ENCODE data around the gene RPTOR. TPM values are rescaled to one million over a fixed set of nuclear protein-coding genes. Genes with fewer than 3 reads are reported as not detected.

RPTOR gene
- total RNA-seq, 2 experiments from 2014 or later, result 43.6 to 47.2 TPM

- peaks cover 21% of the 10 kb centered on the region for H3K36me3 Mint-ChIP-seq
- DNase-seq, result no peak
- H3K27ac Mint-ChIP-seq, result no peak overlapping the region
- peaks cover 39% of the 10 kb centered on the region for H3K4me1 Mint-ChIP-seq
- no peaks in the 10 kb centered on the region for H3K27me3 Mint-ChIP-seq
- H3K4me3 Mint-ChIP-seq, result no peak overlapping the region
- peaks cover 10% of the 10 kb centered on the region for H3K9me3 Mint-ChIP-seq
Measured at GRCh38 chr17:80660527-80661198, 116.0 kb downstream of the RPTOR start.

DNA sequence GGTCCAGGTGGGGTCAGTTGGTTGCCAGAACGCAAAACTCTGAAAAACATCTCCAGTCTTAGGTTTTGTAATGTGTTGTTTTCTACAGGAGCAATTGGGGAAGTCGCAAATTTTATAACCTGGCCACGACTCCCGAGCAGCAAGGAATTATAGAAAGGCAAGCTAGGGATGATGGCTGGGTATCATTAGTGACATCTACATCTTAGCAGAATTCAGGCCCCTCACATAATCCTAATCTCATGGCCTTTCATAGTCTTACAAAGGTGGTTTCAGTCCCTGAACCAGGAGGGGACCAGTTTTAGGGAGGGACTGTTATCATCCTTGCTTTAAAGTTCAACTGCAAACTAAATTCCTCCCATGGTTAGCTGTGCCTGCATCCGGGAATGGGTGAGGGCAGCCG lies 117.9 kb downstream of the RPTOR start:
- Mint-ChIP-seq H3K36me3 (peaks cover 24% of the 10 kb centered on the region), H3K27ac (no peak overlapping the region), H3K4me1 (peaks cover 49% of the 10 kb centered on the region), H3K4me3 (no peak overlapping the region), H3K9me3 (peaks cover 3% of the 10 kb centered on the region), H3K27me3 (no peaks in the 10 kb centered on the region)
- no peak for DNase-seq

DNA sequence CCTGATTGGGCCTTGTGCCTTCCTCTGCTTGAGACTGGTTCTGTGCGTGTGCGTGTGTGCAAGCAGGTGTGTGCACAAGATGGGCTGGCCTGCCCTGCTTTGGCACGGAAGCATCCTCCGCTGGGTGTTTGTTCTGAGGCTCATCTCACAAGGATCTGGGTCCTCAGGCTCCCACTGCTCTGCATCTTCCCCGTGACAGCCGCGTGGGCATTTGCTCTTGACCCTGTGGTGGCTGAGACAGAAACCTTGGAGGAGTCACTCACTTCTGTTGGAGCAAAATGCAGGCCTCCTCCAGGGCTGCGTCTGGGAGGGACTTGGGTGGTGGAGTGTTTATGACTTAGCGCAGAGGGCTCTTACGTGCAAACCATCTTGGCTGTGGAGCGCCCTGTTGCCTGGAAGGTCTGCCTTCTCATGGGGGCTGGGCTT lies 119.2 kb downstream of the RPTOR start:
- H3K27me3 Mint-ChIP-seq, result no peaks in the 10 kb centered on the region
- H3K4me3 Mint-ChIP-seq, result peak overlapping the region; percentile 61
- peak overlapping the region; percentile 85 for H3K27ac Mint-ChIP-seq
- H3K36me3 Mint-ChIP-seq, result peaks cover 22% of the 10 kb centered on the region
- H3K9me3 Mint-ChIP-seq, result no peaks in the 10 kb centered on the region
- peak; percentile 48 for DNase-seq
- peaks cover 58% of the 10 kb centered on the region for H3K4me1 Mint-ChIP-seq

DNA sequence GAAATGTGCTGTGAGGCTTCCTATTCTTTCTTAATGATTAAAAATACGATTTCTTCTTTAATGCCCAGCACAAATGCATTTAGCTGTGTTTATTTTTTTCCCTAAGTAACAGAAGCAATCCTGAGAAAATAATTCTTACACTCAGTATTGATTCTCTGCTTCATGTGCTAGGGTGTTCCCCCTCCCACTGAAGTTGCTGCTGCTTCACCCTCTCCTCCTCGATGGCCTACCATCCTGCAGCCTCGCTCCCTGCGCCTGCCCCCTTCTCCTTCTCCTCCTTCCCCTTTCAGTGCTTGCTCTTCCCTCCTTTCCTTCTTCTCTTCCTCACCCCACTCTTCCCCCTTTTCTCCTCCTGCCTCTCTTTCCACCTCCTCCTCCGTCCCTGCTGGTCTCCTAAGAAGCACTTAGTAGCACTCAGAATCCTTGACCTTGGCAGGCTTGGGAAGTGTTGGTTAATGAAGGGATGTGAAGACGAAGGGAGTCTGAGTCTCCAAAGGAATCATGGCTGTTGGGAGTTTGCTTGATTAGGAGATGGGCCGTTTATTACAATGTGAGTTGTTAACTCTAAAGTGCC lies 119.7 kb downstream of the RPTOR start:
- peak overlapping the region; percentile 52 for H3K4me3 Mint-ChIP-seq
- H3K4me1 Mint-ChIP-seq, result peaks cover 61% of the 10 kb centered on the region
- DNase-seq, result no peak
- H3K9me3 Mint-ChIP-seq, result no peaks in the 10 kb centered on the region
- H3K27me3 Mint-ChIP-seq, result no peaks in the 10 kb centered on the region
- peak overlapping the region; percentile 85 for H3K27ac Mint-ChIP-seq
- H3K36me3 Mint-ChIP-seq, result peaks cover 19% of the 10 kb centered on the region

- peaks cover 24% of the 10 kb centered on the region for H3K36me3 Mint-ChIP-seq
- H3K27ac Mint-ChIP-seq, result peak overlapping the region; percentile 78
- no peaks in the 10 kb centered on the region for H3K27me3 Mint-ChIP-seq
- no peaks in the 10 kb centered on the region for H3K9me3 Mint-ChIP-seq
- DNase-seq, result no peak
- H3K4me1 Mint-ChIP-seq, result peaks cover 68% of the 10 kb centered on the region
- no peak overlapping the region for H3K4me3 Mint-ChIP-seq
Measured at GRCh38 chr17:80665792-80666191, 121.2 kb downstream of the RPTOR start.

- Mint-ChIP-seq H3K27ac (no peak overlapping the region), H3K9me3 (no peaks in the 10 kb centered on the region)
Measured at GRCh38 chr17:80666867-80667266, 122.2 kb downstream of the RPTOR start.

DNA sequence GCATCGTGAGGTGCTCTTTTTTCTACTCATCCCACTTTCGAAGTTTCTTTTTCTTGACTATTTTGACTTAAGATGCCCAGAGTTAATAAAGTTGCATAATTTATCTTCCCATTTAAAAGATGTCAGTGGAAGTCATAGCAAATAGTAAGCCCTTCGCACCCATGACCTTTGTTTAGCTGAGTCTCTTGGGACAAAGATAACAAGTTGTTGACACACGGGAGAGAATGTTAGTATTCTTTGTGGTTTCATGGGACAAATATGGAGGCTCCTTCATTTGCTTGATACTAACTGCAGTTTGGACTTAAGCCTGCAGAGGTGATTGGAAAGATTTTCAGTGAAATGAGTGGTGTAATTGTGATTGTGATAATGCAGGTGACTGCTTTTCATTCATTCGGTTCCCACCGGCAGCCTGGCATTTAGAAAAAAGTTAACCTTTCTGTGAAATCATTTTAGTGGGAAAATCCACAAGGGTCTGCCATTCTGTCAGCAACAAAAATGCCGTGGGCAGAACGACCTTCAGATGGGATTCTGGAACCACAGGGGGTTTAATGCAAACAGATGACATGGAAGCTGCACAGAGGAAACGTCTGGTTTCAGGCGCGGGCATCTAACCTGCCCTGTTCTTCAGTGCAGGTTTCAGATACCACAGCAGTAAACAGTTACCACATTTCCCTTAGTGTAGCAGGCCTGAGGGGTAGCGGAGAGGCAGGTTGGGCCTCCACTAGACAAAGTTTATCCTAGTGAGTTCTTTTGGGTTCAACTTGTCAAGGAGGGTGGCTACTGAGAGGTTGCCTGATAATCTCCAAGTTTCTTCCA lies 123.0 kb downstream of the RPTOR start:
- H3K36me3 Mint-ChIP-seq, result peaks cover 32% of the 10 kb centered on the region
- H3K4me3 Mint-ChIP-seq, result peak overlapping the region; percentile 1
- no peaks in the 10 kb centered on the region for H3K9me3 Mint-ChIP-seq
- H3K27me3 Mint-ChIP-seq, result no peaks in the 10 kb centered on the region
- H3K27ac Mint-ChIP-seq, result peak overlapping the region; percentile 30
- DNase-seq, result peak; percentile 22
- H3K4me1 Mint-ChIP-seq, result peaks cover 68% of the 10 kb centered on the region

More at GRCh38 chr17:80666867-80667266, 122.2 kb downstream of the RPTOR start:
- H3K4me3 Mint-ChIP-seq, result no peak overlapping the region
- no peak for DNase-seq
- H3K4me1 Mint-ChIP-seq, result peaks cover 71% of the 10 kb centered on the region
- peaks cover 32% of the 10 kb centered on the region for H3K36me3 Mint-ChIP-seq
- no peaks in the 10 kb centered on the region for H3K27me3 Mint-ChIP-seq

- Mint-ChIP-seq H3K27me3 (no peaks in the 10 kb centered on the region), H3K9me3 (no peaks in the 10 kb centered on the region), H3K4me3 (no peak overlapping the region), H3K27ac (peak overlapping the region; percentile 30), H3K4me1 (peaks cover 70% of the 10 kb centered on the region), H3K36me3 (peaks cover 32% of the 10 kb centered on the region)
- DNase-seq, result no peak
Measured at GRCh38 chr17:80668375-80669148, 123.9 kb downstream of the RPTOR start.

GRCh38 chr17:80671039-80671824 lies 126.6 kb downstream of the RPTOR start:
- Mint-ChIP-seq H3K4me1 (peaks cover 61% of the 10 kb centered on the region), H3K36me3 (peaks cover 28% of the 10 kb centered on the region), H3K27me3 (no peaks in the 10 kb centered on the region), H3K9me3 (no peaks in the 10 kb centered on the region), H3K27ac (no peak overlapping the region), H3K4me3 (no peak overlapping the region)
- DNase-seq, result no peak

GRCh38 chr17:80671825-80672110 lies 127.1 kb downstream of the RPTOR start:
- Mint-ChIP-seq H3K27me3 (no peaks in the 10 kb centered on the region), H3K4me1 (peaks cover 60% of the 10 kb centered on the region), H3K9me3 (no peaks in the 10 kb centered on the region), H3K27ac (no peak overlapping the region), H3K36me3 (peaks cover 23% of the 10 kb centered on the region), H3K4me3 (no peak overlapping the region)
- DNase-seq, result no peak

DNA sequence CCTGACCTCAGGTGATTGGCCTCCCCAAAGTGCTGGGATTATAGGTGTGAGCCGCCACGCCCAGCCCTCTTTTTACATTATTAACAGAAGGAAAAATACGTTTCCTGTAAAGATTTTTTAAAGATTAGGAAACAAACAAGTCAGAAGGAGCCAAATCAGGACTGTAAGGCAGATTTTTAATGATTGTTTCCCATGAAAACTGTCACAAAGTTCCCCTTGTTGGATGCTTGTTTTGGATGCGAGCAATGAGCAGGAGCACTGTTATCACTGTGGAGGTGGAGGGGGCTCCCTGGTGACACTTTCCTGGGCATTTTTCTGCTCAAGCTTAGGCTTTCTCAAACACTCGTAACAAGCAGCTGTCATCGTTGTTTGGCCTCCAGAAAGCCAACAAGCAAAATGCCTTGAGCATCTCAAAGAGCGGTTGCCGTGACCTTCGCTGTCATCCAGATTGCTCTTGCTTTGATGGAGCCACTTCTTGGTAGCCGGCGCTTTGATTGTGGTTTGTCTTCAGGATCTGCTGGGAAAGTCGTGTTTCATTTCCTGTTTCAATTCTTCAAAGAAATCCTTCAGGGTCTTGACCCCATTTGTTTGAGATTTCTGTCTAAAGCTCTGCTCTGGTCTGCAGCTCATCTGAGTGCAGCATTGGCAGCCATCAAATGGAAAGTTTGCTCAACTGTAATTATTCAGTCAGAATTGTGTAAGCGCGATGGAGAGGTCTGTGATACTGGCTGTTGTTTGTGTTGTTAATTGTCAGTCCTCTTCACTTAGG lies 128.7 kb downstream of the RPTOR start:
- peaks cover 20% of the 10 kb centered on the region for H3K36me3 Mint-ChIP-seq
- peak; percentile 33 for DNase-seq
- H3K27ac Mint-ChIP-seq, result peak overlapping the region; percentile 5
- peak overlapping the region; percentile 2 for H3K4me3 Mint-ChIP-seq
- no peaks in the 10 kb centered on the region for H3K27me3 Mint-ChIP-seq
- H3K4me1 Mint-ChIP-seq, result peaks cover 59% of the 10 kb centered on the region
- no peaks in the 10 kb centered on the region for H3K9me3 Mint-ChIP-seq

- H3K36me3 Mint-ChIP-seq, result peaks cover 13% of the 10 kb centered on the region
- peaks cover 63% of the 10 kb centered on the region for H3K4me1 Mint-ChIP-seq
- DNase-seq, result no peak
- H3K27me3 Mint-ChIP-seq, result no peaks in the 10 kb centered on the region
- no peaks in the 10 kb centered on the region for H3K9me3 Mint-ChIP-seq
- H3K4me3 Mint-ChIP-seq, result no peak overlapping the region
- no peak overlapping the region for H3K27ac Mint-ChIP-seq
Measured at GRCh38 chr17:80675438-80676095, 130.9 kb downstream of the RPTOR start.

DNA sequence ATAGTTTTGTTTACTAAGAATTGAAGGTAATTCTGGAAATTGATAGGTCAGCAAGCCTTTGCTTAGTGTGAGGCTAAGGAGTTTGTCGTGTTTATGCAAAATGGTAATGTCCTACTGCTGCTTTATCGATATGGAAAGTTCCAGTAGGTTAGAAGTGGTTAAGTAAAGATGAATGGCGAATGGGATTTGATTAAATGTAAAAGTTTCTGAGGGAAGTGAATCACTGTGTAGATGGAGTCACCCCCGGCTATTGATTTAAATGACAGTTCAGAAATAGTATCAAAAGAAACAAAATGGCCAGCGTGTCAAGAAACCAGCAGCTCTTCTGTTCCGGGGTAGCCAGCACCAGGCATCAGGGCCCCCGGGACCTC lies 131.4 kb downstream of the RPTOR start:
- Mint-ChIP-seq H3K27me3 (no peaks in the 10 kb centered on the region), H3K4me3 (no peak overlapping the region)

More for the DNA sequence above, 131.4 kb downstream of the RPTOR start:
- no peaks in the 10 kb centered on the region for H3K9me3 Mint-ChIP-seq
- DNase-seq, result no peak
- peaks cover 62% of the 10 kb centered on the region for H3K4me1 Mint-ChIP-seq
- H3K36me3 Mint-ChIP-seq, result peaks cover 14% of the 10 kb centered on the region
- no peak overlapping the region for H3K27ac Mint-ChIP-seq

Data from activated naive CD8-positive, alpha-beta T cell treated with anti-CD3 and anti-CD28 coated beads for 36 hours (primary cell).